ENCODE measurements around the gene SLC66A3.

SLC66A3 gene

GRCh38 chr2:11160731-11161455 is 5.6 kb downstream of the SLC66A3 start:
- TF ChIP-seq TEAD4 (IDR thresholded peaks at IDR 0.05) (no peak), NFIC (IDR thresholded peaks at IDR 0.05) (no peak), USF1 (IDR thresholded peaks at IDR 0.05) (no peak), FOXM1 (IDR thresholded peaks at IDR 0.05; ENCODE audit: borderline replicate concordance, low read depth) (no peak), CEBPB (IDR thresholded peaks at IDR 0.05) (no peak), TAF1 (IDR thresholded peaks at IDR 0.05; ENCODE audit: low read depth) (no peak), YY1 (IDR thresholded peaks at IDR 0.05; ENCODE audit: low read depth) (no peak), ZBTB7A (IDR thresholded peaks at IDR 0.05; ENCODE audit: low read depth) (no peak), RAD21 (IDR thresholded peaks at IDR 0.05; ENCODE audit: low read depth) (no peak), MAX (IDR thresholded peaks at IDR 0.05) (no peak), CREB1 (IDR thresholded peaks at IDR 0.05; ENCODE audit: low read depth) (no peak), EGR1 (IDR thresholded peaks at IDR 0.05) (no peak), REST (IDR thresholded peaks at IDR 0.05; ENCODE audit: low read depth) (no peak), TCF12 (IDR thresholded peaks at IDR 0.05; ENCODE audit: low read depth) (no peak)

GRCh38 chr2:11161747-11162146 is 6.5 kb downstream of the SLC66A3 start:
- TF ChIP-seq EGR1 (IDR thresholded peaks at IDR 0.05) (no peak), TAF1 (IDR thresholded peaks at IDR 0.05; ENCODE audit: low read depth) (no peak), FOXM1 (IDR thresholded peaks at IDR 0.05; ENCODE audit: borderline replicate concordance, low read depth) (no peak), MAX (IDR thresholded peaks at IDR 0.05) (no peak), NFIC (IDR thresholded peaks at IDR 0.05) (no peak), RAD21 (IDR thresholded peaks at IDR 0.05; ENCODE audit: low read depth) (no peak), ZBTB7A (IDR thresholded peaks at IDR 0.05; ENCODE audit: low read depth) (no peak), YY1 (IDR thresholded peaks at IDR 0.05; ENCODE audit: low read depth) (no peak), CEBPB (IDR thresholded peaks at IDR 0.05) (no peak), USF1 (IDR thresholded peaks at IDR 0.05) (no peak), TEAD4 (IDR thresholded peaks at IDR 0.05) (no peak), EP300 (IDR thresholded peaks at IDR 0.05; ENCODE audit: borderline replicate concordance) (no peak)

- TF ChIP-seq REST (IDR thresholded peaks at IDR 0.05; ENCODE audit: low read depth): no peak
- TF ChIP-seq TCF12 (IDR thresholded peaks at IDR 0.05; ENCODE audit: low read depth): no peak
- TF ChIP-seq EGR1 (IDR thresholded peaks at IDR 0.05): no peak; the same call in 1 of the 2 replicates
- no peak for TF ChIP-seq USF1 (IDR thresholded peaks at IDR 0.05)
- TF ChIP-seq RAD21 (IDR thresholded peaks at IDR 0.05; ENCODE audit: low read depth): no peak
- no peak for TF ChIP-seq TEAD4 (IDR thresholded peaks at IDR 0.05)
Observed at GRCh38 chr2:11163439-11164317, 8.4 kb downstream of the SLC66A3 start.

- TF ChIP-seq TCF12 (IDR thresholded peaks at IDR 0.05; ENCODE audit: low read depth) (no peak), EP300 (IDR thresholded peaks at IDR 0.05; ENCODE audit: borderline replicate concordance) (no peak), FOXM1 (IDR thresholded peaks at IDR 0.05; ENCODE audit: borderline replicate concordance, low read depth) (no peak), RAD21 (IDR thresholded peaks at IDR 0.05; ENCODE audit: low read depth) (no peak), TAF1 (IDR thresholded peaks at IDR 0.05; ENCODE audit: low read depth) (no peak), CREB1 (IDR thresholded peaks at IDR 0.05; ENCODE audit: low read depth) (no peak), YY1 (IDR thresholded peaks at IDR 0.05; ENCODE audit: low read depth) (no peak), MAX (IDR thresholded peaks at IDR 0.05) (no peak)
Observed at GRCh38 chr2:11166476-11166875, 11.2 kb downstream of the SLC66A3 start.

All from Ishikawa (cell line).